ENCODE results near the gene L1CAM. TPM values are rescaled to one million over a fixed set of nuclear protein-coding genes. Genes with fewer than 3 reads are reported as not detected.

Gene L1CAM
- total and polyA plus RNA-seq, 9 of the 15 experiments (the other 6 are each of a cell fraction or from before 2014, with no cell fraction given), result 0.09 to 0.86 (median 0.26) TPM; not detected in 3

DNA sequence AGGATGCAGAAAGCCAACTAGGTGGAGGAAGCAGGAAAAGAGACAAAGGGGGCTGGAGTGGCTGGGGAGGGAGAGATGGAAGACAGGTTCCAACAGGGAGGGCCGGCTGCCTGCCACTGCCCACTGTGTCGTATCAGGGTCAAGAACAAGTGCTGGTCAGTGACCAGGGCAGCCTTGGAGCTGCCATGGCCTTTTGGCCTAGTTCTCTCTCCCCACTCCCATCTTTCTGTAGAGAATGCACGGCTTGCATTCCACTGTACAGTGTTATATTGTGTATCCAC is 11.9 kb downstream of the L1CAM start:
- no peaks in the 10 kb centered on the region for H3K79me2 ChIP-seq (ENCODE audit: control insufficient read depth, insufficient read depth, low read length)
- 0 out of 2 replicates have a peak, but pooled peaks cover 14% of the 10 kb centered on the region for H4K20me1 ChIP-seq (replicated peaks; ENCODE audit: control insufficient read depth, insufficient read depth, low read length)
- no peak overlapping the region for H3K4me3 ChIP-seq
- intact Hi-C loops (cut with micrococcal nuclease), result no loop called here
- WGBS (ENCODE audit: insufficient coverage, low coverage, missing lambda C conversion rate), result 0% methylated on average over 2 of the region's 3 CpGs
- H3K27ac ChIP-seq (ENCODE audit: extremely low read depth, low read depth, low read length), result no peak overlapping the region
- H3K9ac ChIP-seq (ENCODE audit: insufficient read depth in 1 of 2, low read depth in 2 of 2, low read length in 2 of 2), result no peak overlapping the region
- no peak for ATAC-seq
- CTCF ChIA-PET (ENCODE audit: low intra/inter-chr PET ratio), result no interaction called here
- H3K4me1 ChIP-seq (replicated peaks in 1 of 2; ENCODE audit: control insufficient read depth in 2 of 2, insufficient read depth in 2 of 2, low read length in 2 of 2), result peaks cover 0 to 19% of the 10 kb centered on the region in 2 experiments; a peak in 2 of 5 replicates
- H3K4me2 ChIP-seq (ENCODE audit: insufficient read depth, low read length), result no peak overlapping the region
- no peaks in the 10 kb centered on the region for H3K9me1 ChIP-seq (ENCODE audit: control insufficient read depth, insufficient read depth, low read length)
- no peak overlapping the region for H2AFZ ChIP-seq (ENCODE audit: low read depth, low read length)
- BruUV-seq (replicated peaks), result no TSS peak
- H3K36me3 ChIP-seq (ENCODE audit: control insufficient read depth, insufficient read depth, low read length), result no peaks in the 10 kb centered on the region
- POLR2A ChIA-PET, result interaction anchor here (0.9 kb wide), 1 partner anchor 19 kb away, joined by 4 read pairs; no protein-coding TSS in a partner anchor
- H3K9me3 ChIP-seq (replicated peaks; ENCODE audit: control insufficient read depth, insufficient read depth, low read depth, low read length), result no peaks in the 10 kb centered on the region
- H3K27me3 ChIP-seq (ENCODE audit: control insufficient read depth in 2 of 2, insufficient read depth in 2 of 2, low read length in 2 of 2), result peaks cover 3 to 52% of the 10 kb centered on the region in 2 experiments; a peak in 3 of 5 replicates
- in situ Hi-C loops (cut with MboI), result no loop called here
- no peak for FAIRE-seq
- TF ChIP-seq HMG20B (CRISPR knock-in tag; IDR thresholded peaks at IDR 0.05), result no peak
- TF ChIP-seq TRIM28 (IDR thresholded peaks at IDR 0.05), result no peak
- no peak for DNase-seq (ENCODE audit: extremely low read depth in 1 of 4, low spot score in 3 of 4)

DNA sequence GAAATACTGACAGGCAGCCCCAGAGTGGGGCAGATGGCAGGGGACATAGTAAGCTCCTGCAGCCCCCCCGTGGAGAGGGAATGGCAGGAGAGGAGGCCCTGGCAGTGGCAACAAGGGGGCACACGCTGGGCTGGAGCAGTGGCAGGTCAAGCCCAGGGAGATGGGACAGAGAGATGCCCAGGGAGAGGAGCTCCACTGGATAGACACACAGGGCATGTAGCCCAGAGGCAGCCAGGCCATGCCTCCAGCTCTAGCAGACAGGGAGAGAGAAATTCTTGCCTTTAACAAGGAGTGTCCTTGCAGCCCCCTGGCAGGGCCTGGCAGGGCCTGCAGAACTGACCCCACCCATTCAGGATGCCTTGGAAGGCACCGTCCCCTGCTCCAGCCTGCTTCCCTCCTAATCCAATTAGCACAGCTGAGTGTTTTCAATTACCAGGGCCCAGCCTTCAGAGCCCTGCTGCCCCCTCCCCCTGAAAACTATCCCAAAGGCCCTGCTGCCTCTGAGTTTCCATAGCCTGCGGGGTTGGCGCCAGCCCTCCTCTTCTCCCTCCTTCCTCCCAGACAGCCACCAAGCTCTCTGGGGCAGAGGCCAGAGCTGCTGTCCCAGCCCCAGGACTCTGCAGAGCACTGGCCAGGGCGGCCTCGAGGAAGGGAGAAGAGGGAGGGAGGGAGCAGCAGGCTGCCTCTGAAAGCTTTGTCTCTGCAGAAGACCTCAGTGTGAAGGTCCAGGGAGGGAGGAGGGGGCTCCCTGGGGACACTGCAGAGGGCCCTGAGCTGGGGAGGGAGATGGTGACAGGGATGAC is 12.5 kb downstream of the L1CAM start:
- H3K79me2 ChIP-seq (ENCODE audit: control insufficient read depth, insufficient read depth, low read length), result no peaks in the 10 kb centered on the region
- peaks cover 0 to 19% of the 10 kb centered on the region in 2 experiments; a peak in 2 of 5 replicates for H3K4me1 ChIP-seq (replicated peaks in 1 of 2; ENCODE audit: control insufficient read depth in 2 of 2, insufficient read depth in 2 of 2, low read length in 2 of 2)
- no peak overlapping the region for H3K9ac ChIP-seq (ENCODE audit: insufficient read depth in 1 of 2, low read depth in 2 of 2, low read length in 2 of 2)
- no peaks in the 10 kb centered on the region for H3K9me1 ChIP-seq (ENCODE audit: control insufficient read depth, insufficient read depth, low read length)
- peaks cover 3 to 52% of the 10 kb centered on the region in 2 experiments; a peak in 3 of 5 replicates for H3K27me3 ChIP-seq (ENCODE audit: control insufficient read depth in 2 of 2, insufficient read depth in 2 of 2, low read length in 2 of 2)
- ChIA-PET POLR2A (interaction anchor here (0.9 kb wide), 1 partner anchor 19 kb away, joined by 4 read pairs; no protein-coding TSS in a partner anchor), CTCF (ENCODE audit: low intra/inter-chr PET ratio) (no interaction called here)
- H3K9me3 ChIP-seq (replicated peaks; ENCODE audit: control insufficient read depth, insufficient read depth, low read depth, low read length), result no peaks in the 10 kb centered on the region
- no peak for ATAC-seq
- DNase-seq (ENCODE audit: extremely low read depth in 1 of 4, low spot score in 3 of 4), result no peak
- H2AFZ ChIP-seq (ENCODE audit: low read depth, low read length), result no peak overlapping the region
- 0 out of 2 replicates have a peak, but pooled peaks cover 15% of the 10 kb centered on the region for H4K20me1 ChIP-seq (replicated peaks; ENCODE audit: control insufficient read depth, insufficient read depth, low read length)
- intact Hi-C loops (cut with micrococcal nuclease) (no loop called here), in situ Hi-C loops (cut with MboI) (no loop called here)
- H3K36me3 ChIP-seq (ENCODE audit: control insufficient read depth, insufficient read depth, low read length), result no peaks in the 10 kb centered on the region
- 0% methylated on average over 3 of the region's 7 CpGs for WGBS (ENCODE audit: insufficient coverage, low coverage, missing lambda C conversion rate)
- FAIRE-seq, result no peak
- BruUV-seq (replicated peaks), result no TSS peak
- no peak overlapping the region for H3K27ac ChIP-seq (ENCODE audit: extremely low read depth, low read depth, low read length)
- no peak overlapping the region for H3K4me2 ChIP-seq (ENCODE audit: insufficient read depth, low read length)
- H3K4me3 ChIP-seq, result no peak overlapping the region
- TF ChIP-seq KLF10 (CRISPR knock-in tag; IDR thresholded peaks at IDR 0.05), result no peak
- no peak for TF ChIP-seq TOE1 (IDR thresholded peaks at IDR 0.05; ENCODE audit: borderline replicate concordance)
- no peak for TF ChIP-seq TOE1 (CRISPR knock-in tag; IDR thresholded peaks at IDR 0.05; ENCODE audit: borderline replicate concordance, low read depth)
- no peak for TF ChIP-seq SRSF3 (IDR thresholded peaks at IDR 0.05; ENCODE audit: insufficient read depth, low read length)
- TF ChIP-seq, protein P1, sequence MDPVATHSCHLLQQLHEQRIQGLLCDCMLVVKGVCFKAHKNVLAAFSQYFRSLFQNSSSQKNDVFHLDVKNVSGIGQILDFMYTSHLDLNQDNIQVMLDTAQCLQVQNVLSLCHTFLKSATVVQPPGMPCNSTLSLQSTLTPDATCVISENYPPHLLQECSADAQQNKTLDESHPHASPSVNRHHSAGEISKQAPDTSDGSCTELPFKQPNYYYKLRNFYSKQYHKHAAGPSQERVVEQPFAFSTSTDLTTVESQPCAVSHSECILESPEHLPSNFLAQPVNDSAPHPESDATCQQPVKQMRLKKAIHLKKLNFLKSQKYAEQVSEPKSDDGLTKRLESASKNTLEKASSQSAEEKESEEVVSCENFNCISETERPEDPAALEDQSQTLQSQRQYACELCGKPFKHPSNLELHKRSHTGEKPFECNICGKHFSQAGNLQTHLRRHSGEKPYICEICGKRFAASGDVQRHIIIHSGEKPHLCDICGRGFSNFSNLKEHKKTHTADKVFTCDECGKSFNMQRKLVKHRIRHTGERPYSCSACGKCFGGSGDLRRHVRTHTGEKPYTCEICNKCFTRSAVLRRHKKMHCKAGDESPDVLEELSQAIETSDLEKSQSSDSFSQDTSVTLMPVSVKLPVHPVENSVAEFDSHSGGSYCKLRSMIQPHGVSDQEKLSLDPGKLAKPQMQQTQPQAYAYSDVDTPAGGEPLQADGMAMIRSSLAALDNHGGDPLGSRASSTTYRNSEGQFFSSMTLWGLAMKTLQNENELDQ (CRISPR knock-in tag; IDR thresholded peaks at IDR 0.05; ENCODE audit: borderline replicate concordance), result no peak
- no peak for TF ChIP-seq CREBBP (IDR thresholded peaks at IDR 0.05; ENCODE audit: low read depth, low read length)
- no peak for TF ChIP-seq ZBTB8A (IDR thresholded peaks at IDR 0.05; ENCODE audit: partially characterized antibody)
- TF ChIP-seq ZFPM2 (CRISPR knock-in tag; IDR thresholded peaks at IDR 0.05), result no peak
- TF ChIP-seq, protein P2, sequence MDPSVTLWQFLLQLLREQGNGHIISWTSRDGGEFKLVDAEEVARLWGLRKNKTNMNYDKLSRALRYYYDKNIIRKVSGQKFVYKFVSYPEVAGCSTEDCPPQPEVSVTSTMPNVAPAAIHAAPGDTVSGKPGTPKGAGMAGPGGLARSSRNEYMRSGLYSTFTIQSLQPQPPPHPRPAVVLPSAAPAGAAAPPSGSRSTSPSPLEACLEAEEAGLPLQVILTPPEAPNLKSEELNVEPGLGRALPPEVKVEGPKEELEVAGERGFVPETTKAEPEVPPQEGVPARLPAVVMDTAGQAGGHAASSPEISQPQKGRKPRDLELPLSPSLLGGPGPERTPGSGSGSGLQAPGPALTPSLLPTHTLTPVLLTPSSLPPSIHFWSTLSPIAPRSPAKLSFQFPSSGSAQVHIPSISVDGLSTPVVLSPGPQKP (CRISPR knock-in tag; IDR thresholded peaks at IDR 0.05), result no peak
- TF ChIP-seq FOXA3 (CRISPR knock-in tag; conservative IDR thresholded peaks at IDR 0.05 in 1 of 2, IDR thresholded peaks at IDR 0.05 in 1 of 2), result no peak

Data from K562 (cell line).